Astrocyte (in vitro differentiated cells and primary cell): ENCODE results near the gene TATDN2. TPM values are rescaled to one million over a fixed set of nuclear protein-coding genes. Genes with fewer than 3 reads are reported as not detected.

Source experiments
- DNase-seq: peaks from one replicate; pipeline ENCODE4 v3.0.0-alpha.2; 2010; ENCODE audit warnings: low read depth
- FAIRE-seq: peaks from 2 replicates; lab custom pipeline; 2011; peaks lifted over from hg19 to GRCh38; lab: Jason Lieb, UNC
- H2AFZ ChIP-seq: 2 replicates; pipeline ENCODE4 v1.6.0; 2012; ENCODE audit warnings: low read depth, low read length, inconsistent platforms
- H3K27ac ChIP-seq: 2 replicates; pipeline ENCODE4 v1.5.1; 2011; ENCODE audit warnings: low read depth, low read length, inconsistent platforms
- H3K27me3 ChIP-seq: 2 replicates; pipeline ENCODE4 v1.6.0; 2011; ENCODE audit warnings: low read length, inconsistent platforms; ENCODE audit not compliant: insufficient read depth
- H3K36me3 ChIP-seq: 2 replicates; pipeline ENCODE4 v1.5.1; 2011; ENCODE audit warnings: low read length, inconsistent platforms; ENCODE audit not compliant: insufficient read depth
- H3K4me1 ChIP-seq: 2 replicates; pipeline ENCODE4 v1.5.1; 2011; ENCODE audit warnings: low read length, inconsistent platforms; ENCODE audit not compliant: insufficient read depth
- H3K4me2 ChIP-seq: 2 replicates; pipeline ENCODE4 v1.6.0; 2012; ENCODE audit warnings: low read length, inconsistent platforms
- H3K4me3 ChIP-seq: 2 replicates; pipeline ENCODE4 v1.5.1; 2011; ENCODE audit warnings: low read depth, mild to moderate bottlenecking, low read length, inconsistent platforms; ENCODE audit not compliant: insufficient read depth
- H3K79me2 ChIP-seq: 2 replicates; pipeline ENCODE4 v1.6.0; 2012; ENCODE audit warnings: mild to moderate bottlenecking, low read length, inconsistent platforms; ENCODE audit not compliant: insufficient read depth
- H3K9ac ChIP-seq: 2 replicates; pipeline ENCODE4 v1.6.0; 2012; ENCODE audit warnings: mild to moderate bottlenecking, low read length, inconsistent platforms
- H3K9me3 ChIP-seq: 2 replicates; pipeline ENCODE4 v1.5.1; 2012; ENCODE audit warnings: low read depth, mild to moderate bottlenecking, low read length, inconsistent platforms; ENCODE audit not compliant: insufficient read depth
- H4K20me1 ChIP-seq: 2 replicates; pipeline ENCODE4 v1.6.0; 2012; ENCODE audit warnings: low read length, inconsistent platforms; ENCODE audit not compliant: insufficient read depth
- H3K27ac Mint-ChIP-seq: one replicate; pipeline ENCODE4 v1.8.0; 2021; ENCODE audit warnings: mild to moderate bottlenecking, mixed read lengths; ENCODE audit not compliant: unreplicated experiment
- H3K27me3 Mint-ChIP-seq: one replicate; pipeline ENCODE4 v1.8.0; 2021; ENCODE audit warnings: low read depth, mixed read lengths; ENCODE audit not compliant: unreplicated experiment
- H3K36me3 Mint-ChIP-seq: one replicate; pipeline ENCODE4 v1.8.0; 2021; ENCODE audit warnings: low read depth, mixed read lengths; ENCODE audit not compliant: unreplicated experiment
- H3K4me1 Mint-ChIP-seq: one replicate; pipeline ENCODE4 v1.8.0; 2021; ENCODE audit warnings: low read depth, mixed read lengths; ENCODE audit not compliant: unreplicated experiment
- H3K4me3 Mint-ChIP-seq: one replicate; pipeline ENCODE4 v1.8.0; 2021; ENCODE audit warnings: mild to moderate bottlenecking, moderate library complexity, mixed read lengths; ENCODE audit not compliant: unreplicated experiment
- H3K9me3 Mint-ChIP-seq: one replicate; pipeline ENCODE4 v1.8.0; 2021; ENCODE audit warnings: mild to moderate bottlenecking, mixed read lengths; ENCODE audit not compliant: unreplicated experiment
- EZH2 ChIP-seq: IDR thresholded peaks from 2 replicates; pipeline ENCODE4 v1.6.1; 2012; ENCODE audit warnings: mild to moderate bottlenecking, low read length, inconsistent platforms; ENCODE audit not compliant: insufficient read depth
- total RNA-seq: library from RNA; stranded (reverse); gene quantifications from 2 replicates; pipeline ENCODE4 v1.2.1, GENCODE V29; 2021
- TF ChIP-seq, protein P1 (sequence below): IDR thresholded peaks from 2 replicates; pipeline ENCODE4 v1.5.1; 2011; ENCODE audit warnings: low read depth, mild to moderate bottlenecking, inconsistent platforms, low read length, moderate library complexity; ENCODE audit not compliant: insufficient read depth

Gene TATDN2
- total RNA-seq, 1 donor from 2014 or later: 29.5 TPM

DNA sequence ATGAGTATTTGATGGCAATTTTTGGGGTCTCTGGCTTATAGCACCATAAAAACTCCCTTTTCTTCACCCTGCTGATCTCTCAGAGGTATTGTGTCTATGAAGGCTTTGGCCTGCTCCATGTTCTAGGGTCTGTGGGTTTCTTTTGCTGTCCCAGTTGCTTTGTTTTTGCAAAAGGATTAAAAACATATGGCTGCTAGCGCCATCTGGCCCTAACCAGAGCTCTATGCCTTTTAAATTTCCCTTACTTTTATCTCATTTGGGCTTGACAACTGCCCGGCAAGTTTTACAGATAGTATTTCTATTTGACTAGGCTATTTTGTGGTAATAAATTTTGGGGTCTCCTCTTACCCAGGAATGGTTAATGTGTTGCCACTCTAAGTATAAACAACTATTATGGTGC is 50.9 kb downstream of the TATDN2 start:
- peaks cover 53% of the 10 kb centered on the region for H4K20me1 ChIP-seq
- no peaks in the 10 kb centered on the region for H3K4me1 Mint-ChIP-seq
- H3K27me3 ChIP-seq: no peaks in the 10 kb centered on the region
- H3K4me2 ChIP-seq: no peak overlapping the region
- H3K4me3 ChIP-seq: no peak overlapping the region
- H3K9me3 Mint-ChIP-seq: no peaks in the 10 kb centered on the region
- H3K9me3 ChIP-seq: no peaks in the 10 kb centered on the region
- no peaks in the 10 kb centered on the region for H3K27me3 Mint-ChIP-seq
- H3K9ac ChIP-seq: no peak overlapping the region
- FAIRE-seq: no peak
- DNase-seq: no peak
- no peaks in the 10 kb centered on the region for H3K4me1 ChIP-seq
- no peak overlapping the region for H3K27ac Mint-ChIP-seq
- H3K36me3 ChIP-seq: peaks cover 43% of the 10 kb centered on the region
- H3K4me3 Mint-ChIP-seq: no peak overlapping the region
- peaks cover 11% of the 10 kb centered on the region for H3K79me2 ChIP-seq
- H2AFZ ChIP-seq: no peak overlapping the region
- peaks cover 13% of the 10 kb centered on the region for H3K36me3 Mint-ChIP-seq
- H3K27ac ChIP-seq: no peak overlapping the region
- no peak for TF ChIP-seq EZH2
- TF ChIP-seq, protein P1, sequence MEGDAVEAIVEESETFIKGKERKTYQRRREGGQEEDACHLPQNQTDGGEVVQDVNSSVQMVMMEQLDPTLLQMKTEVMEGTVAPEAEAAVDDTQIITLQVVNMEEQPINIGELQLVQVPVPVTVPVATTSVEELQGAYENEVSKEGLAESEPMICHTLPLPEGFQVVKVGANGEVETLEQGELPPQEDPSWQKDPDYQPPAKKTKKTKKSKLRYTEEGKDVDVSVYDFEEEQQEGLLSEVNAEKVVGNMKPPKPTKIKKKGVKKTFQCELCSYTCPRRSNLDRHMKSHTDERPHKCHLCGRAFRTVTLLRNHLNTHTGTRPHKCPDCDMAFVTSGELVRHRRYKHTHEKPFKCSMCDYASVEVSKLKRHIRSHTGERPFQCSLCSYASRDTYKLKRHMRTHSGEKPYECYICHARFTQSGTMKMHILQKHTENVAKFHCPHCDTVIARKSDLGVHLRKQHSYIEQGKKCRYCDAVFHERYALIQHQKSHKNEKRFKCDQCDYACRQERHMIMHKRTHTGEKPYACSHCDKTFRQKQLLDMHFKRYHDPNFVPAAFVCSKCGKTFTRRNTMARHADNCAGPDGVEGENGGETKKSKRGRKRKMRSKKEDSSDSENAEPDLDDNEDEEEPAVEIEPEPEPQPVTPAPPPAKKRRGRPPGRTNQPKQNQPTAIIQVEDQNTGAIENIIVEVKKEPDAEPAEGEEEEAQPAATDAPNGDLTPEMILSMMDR: peak; percentile 8

GRCh38 chr3:10299679-10300078 is 51.4 kb downstream of the TATDN2 start:
- FAIRE-seq (no peak), DNase-seq (no peak)
- Histone ChIP-seq H3K4me1 (no peaks in the 10 kb centered on the region), H3K79me2 (peaks cover 11% of the 10 kb centered on the region), H2AFZ (no peak overlapping the region), H3K27ac (no peak overlapping the region), H3K27me3 (no peaks in the 10 kb centered on the region), H3K9ac (no peak overlapping the region), H3K9me3 (no peaks in the 10 kb centered on the region), H3K4me2 (no peak overlapping the region), H4K20me1 (peaks cover 58% of the 10 kb centered on the region), H3K36me3 (peaks cover 48% of the 10 kb centered on the region), H3K4me3 (no peak overlapping the region)
- Mint-ChIP-seq H3K27ac (no peak overlapping the region), H3K9me3 (no peaks in the 10 kb centered on the region), H3K36me3 (peaks cover 12% of the 10 kb centered on the region), H3K4me3 (no peak overlapping the region), H3K27me3 (no peaks in the 10 kb centered on the region), H3K4me1 (no peaks in the 10 kb centered on the region)
- TF ChIP-seq, protein P1: no peak
- no peak for TF ChIP-seq EZH2

DNA sequence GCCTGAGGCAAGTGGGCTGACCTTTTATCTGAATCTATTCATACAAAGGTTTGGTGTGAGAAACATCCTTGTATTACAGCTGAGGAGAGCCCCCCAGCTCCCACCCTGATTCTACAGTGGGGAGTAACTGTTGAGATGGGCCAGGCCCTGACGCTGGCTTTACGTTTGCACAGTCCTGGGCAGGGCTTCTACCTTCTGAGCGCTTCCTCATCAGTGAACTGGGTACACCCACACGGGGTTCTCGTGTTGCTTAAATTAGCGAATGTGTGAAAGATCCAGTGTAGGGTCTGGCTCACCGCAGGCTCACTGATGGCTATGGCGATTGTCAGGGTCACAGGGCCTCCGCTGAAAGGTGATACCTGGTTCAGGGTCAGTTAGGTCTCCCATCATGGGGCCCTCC is 51.8 kb downstream of the TATDN2 start:
- Mint-ChIP-seq H3K36me3 (peaks cover 13% of the 10 kb centered on the region), H3K27ac (no peak overlapping the region), H3K27me3 (no peaks in the 10 kb centered on the region), H3K9me3 (no peaks in the 10 kb centered on the region), H3K4me1 (no peaks in the 10 kb centered on the region), H3K4me3 (no peak overlapping the region)
- Histone ChIP-seq H3K9ac (no peak overlapping the region), H3K36me3 (peaks cover 52% of the 10 kb centered on the region), H2AFZ (no peak overlapping the region), H3K27ac (no peak overlapping the region), H4K20me1 (peaks cover 62% of the 10 kb centered on the region), H3K27me3 (no peaks in the 10 kb centered on the region), H3K9me3 (no peaks in the 10 kb centered on the region), H3K4me2 (no peak overlapping the region), H3K4me3 (no peak overlapping the region), H3K79me2 (peaks cover 11% of the 10 kb centered on the region), H3K4me1 (no peaks in the 10 kb centered on the region)
- no peak for FAIRE-seq
- no peak for DNase-seq
- TF ChIP-seq, protein P1: no peak
- no peak for TF ChIP-seq EZH2
